Smooth muscle cell (in vitro differentiated cells): ENCODE data around the gene ORC6. TPM values are rescaled to one million over a fixed set of nuclear protein-coding genes. Genes with fewer than 3 reads are reported as not detected.

Source experiments
- polyA plus RNA-seq: library from polyadenylated mRNA; unstranded; fragments of >200 nt; fragmentation: Nextera tagmentation; extraction: Ambion mirVana; gene quantifications from 2 replicates; pipeline ENCODE4 v1.2.1, GENCODE V29; 2016
- total RNA-seq: library from RNA; depleted of rRNA; stranded (reverse); fragments of >200 nt; gene quantifications from 2 replicates; pipeline ENCODE4 v1.2.3, GENCODE V29; 2014

The ORC6 gene
- total and polyA plus RNA-seq, 2 experiments from 2014 or later = 15.6 to 29.4 TPM

Other genes with a start within 250 kb of the ORC6 start
- 5.4 and 22.7 TPM in 2 replicates for gene SHCBP1, start 68.3 kb upstream of the ORC6 start, total RNA-seq
- gene SHCBP1, start 68.3 kb upstream of the ORC6 start, polyA plus RNA-seq = 6.0 and 7.9 TPM in 2 replicates
- gene VPS35, start 481 bp upstream of the ORC6 start, total RNA-seq = 103 and 195 TPM in 2 replicates
- 59.5 and 83.6 TPM in 2 replicates for gene VPS35, start 481 bp upstream of the ORC6 start, polyA plus RNA-seq
- gene MYLK3, start 58.7 kb downstream of the ORC6 start, total RNA-seq = 0.13 and 0.22 TPM in 2 replicates
- gene MYLK3, start 58.7 kb downstream of the ORC6 start, polyA plus RNA-seq = 0.06 and 0.33 TPM in 2 replicates
- 21.5 and 23.3 TPM in 2 replicates for gene C16orf87, start 141.5 kb downstream of the ORC6 start, total RNA-seq
- gene C16orf87, start 141.5 kb downstream of the ORC6 start, polyA plus RNA-seq = 19.6 and 25.3 TPM in 2 replicates
- 16.9 and 21.4 TPM in 2 replicates for gene GPT2, start 194.7 kb downstream of the ORC6 start, total RNA-seq
- 26.9 and 29.3 TPM in 2 replicates for gene GPT2, start 194.7 kb downstream of the ORC6 start, polyA plus RNA-seq